Effector CD4-positive, alpha-beta T cell (primary cell): ENCODE measurements around the gene PNPLA2.

Experiments
- DNase-seq: peaks from one replicate; pipeline ENCODE4 v3.0.0-alpha.2; 2020

The PNPLA2 gene

GRCh38 chr11:799641-800316 lies 18.9 kb upstream of the PNPLA2 start:
- no peak for DNase-seq

GRCh38 chr11:800473-800872 lies 18.2 kb upstream of the PNPLA2 start:
- no peak for DNase-seq

- DNase-seq: no peak
Measured at GRCh38 chr11:801097-801780, 17.5 kb upstream of the PNPLA2 start.

GRCh38 chr11:802018-802617 lies 16.6 kb upstream of the PNPLA2 start:
- no peak for DNase-seq

- no peak for DNase-seq
Measured at GRCh38 chr11:802693-803466, 15.8 kb upstream of the PNPLA2 start.

GRCh38 chr11:803467-803742 lies 15.3 kb upstream of the PNPLA2 start:
- no peak for DNase-seq

- DNase-seq: no peak
Measured at GRCh38 chr11:803770-804598, 14.7 kb upstream of the PNPLA2 start.

- no peak for DNase-seq
Measured at GRCh38 chr11:804599-804964, 14.1 kb upstream of the PNPLA2 start.

GRCh38 chr11:808427-809286 lies 10.1 kb upstream of the PNPLA2 start:
- no peak for DNase-seq

GRCh38 chr11:809287-810039 lies 9.3 kb upstream of the PNPLA2 start, which contains the start of gene RPLP2:
Gene RPLP2 (plus strand): TSS chr11:809967. CDS start chr11:810235, 268 bp downstream.
- DNase-seq: peak; percentile 98

GRCh38 chr11:810040-810567 lies 8.6 kb upstream of the PNPLA2 start:
- DNase-seq: no peak

- no peak for DNase-seq
Measured at GRCh38 chr11:811446-812245, 7.1 kb upstream of the PNPLA2 start.

- no peak for DNase-seq
Measured at GRCh38 chr11:812390-812789, 6.3 kb upstream of the PNPLA2 start.

GRCh38 chr11:813072-813455 lies 5.7 kb upstream of the PNPLA2 start:
- no peak for DNase-seq

- DNase-seq: no peak
Measured at GRCh38 chr11:813456-814096, 5.1 kb upstream of the PNPLA2 start.

GRCh38 chr11:815675-816432 lies 2.9 kb upstream of the PNPLA2 start:
- DNase-seq: no peak

- DNase-seq: no peak
Measured at GRCh38 chr11:816433-816779, 2.3 kb upstream of the PNPLA2 start.

GRCh38 chr11:819129-819931 lies 616 bp downstream of the PNPLA2 start:
- DNase-seq: peak; percentile 87
